Upper lobe of left lung (tissue), 4 donors: ENCODE measurements around the gene HCK.

Experiments
- POLR2A ChIP-seq, 4 donors: fragments of 450-650 bp; IDR thresholded peaks; one replicate each; pipeline ENCODE4 v1.5.1; 2016 to 2017; ENCODE audit warnings: antibody characterized with exemption in 4 of 4, mild to moderate bottlenecking in 2 of 4
- POLR2AphosphoS5 ChIP-seq, 2 donors: sonication (generic); formaldehyde crosslinking; IDR thresholded peaks; one replicate each; pipeline ENCODE4 v1.5.1; 2017; ENCODE audit warnings: antibody characterized with exemption in 2 of 2
- TF ChIP-seq, protein P1 (sequence below), 6 experiments: fragments of 450-650 bp in 4 of 6; fragments of 200-600 bp in 2 of 6; sonication (generic) in 2 of 6; IDR thresholded peaks; one replicate each; pipeline ENCODE4 v1.5.1; 2016 to 2019; ENCODE audit warnings: antibody characterized with exemption in 6 of 6

DNA sequence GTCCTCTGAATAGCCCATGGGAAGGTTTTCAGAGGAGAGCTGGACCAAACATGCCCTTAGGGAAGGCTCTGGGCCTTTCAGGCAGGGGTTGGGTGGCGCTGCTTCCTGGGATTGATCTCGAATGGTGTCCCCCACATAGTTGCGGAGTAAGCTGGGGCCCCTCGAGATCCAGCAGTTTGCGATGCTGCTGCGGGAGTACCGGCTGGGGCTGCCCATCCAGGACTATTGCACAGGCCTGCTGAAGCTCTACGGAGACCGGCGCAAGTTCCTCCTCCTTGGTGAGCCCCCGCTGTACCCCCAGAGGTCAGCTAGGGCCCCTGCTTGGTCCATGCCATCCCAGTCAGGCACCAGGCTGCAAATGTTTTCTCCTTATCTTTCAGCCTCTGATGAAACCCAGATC is 22.5 kb upstream of the HCK start:
- TF ChIP-seq, protein P1, sequence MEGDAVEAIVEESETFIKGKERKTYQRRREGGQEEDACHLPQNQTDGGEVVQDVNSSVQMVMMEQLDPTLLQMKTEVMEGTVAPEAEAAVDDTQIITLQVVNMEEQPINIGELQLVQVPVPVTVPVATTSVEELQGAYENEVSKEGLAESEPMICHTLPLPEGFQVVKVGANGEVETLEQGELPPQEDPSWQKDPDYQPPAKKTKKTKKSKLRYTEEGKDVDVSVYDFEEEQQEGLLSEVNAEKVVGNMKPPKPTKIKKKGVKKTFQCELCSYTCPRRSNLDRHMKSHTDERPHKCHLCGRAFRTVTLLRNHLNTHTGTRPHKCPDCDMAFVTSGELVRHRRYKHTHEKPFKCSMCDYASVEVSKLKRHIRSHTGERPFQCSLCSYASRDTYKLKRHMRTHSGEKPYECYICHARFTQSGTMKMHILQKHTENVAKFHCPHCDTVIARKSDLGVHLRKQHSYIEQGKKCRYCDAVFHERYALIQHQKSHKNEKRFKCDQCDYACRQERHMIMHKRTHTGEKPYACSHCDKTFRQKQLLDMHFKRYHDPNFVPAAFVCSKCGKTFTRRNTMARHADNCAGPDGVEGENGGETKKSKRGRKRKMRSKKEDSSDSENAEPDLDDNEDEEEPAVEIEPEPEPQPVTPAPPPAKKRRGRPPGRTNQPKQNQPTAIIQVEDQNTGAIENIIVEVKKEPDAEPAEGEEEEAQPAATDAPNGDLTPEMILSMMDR (IDR thresholded peaks at IDR 0.05): no peak
- TF ChIP-seq POLR2A (IDR thresholded peaks at IDR 0.05) (no peak), POLR2AphosphoS5 (IDR thresholded peaks at IDR 0.05) (no peak)
